ENCODE measurements around the gene BCL7A. TPM values are rescaled to one million over a fixed set of nuclear protein-coding genes. Genes with fewer than 3 reads are reported as not detected.
"Not testable (repeated sequence)": the region's sequence is repeated elsewhere in the genome, so short reads cannot be mapped to it uniquely, and the experiment has no call there.

Gene BCL7A
- total and polyA plus RNA-seq, 4 donors: 1.1 to 6.3 (median 4.5) TPM

- ATAC-seq (ENCODE audit: low FRiP score) (peak; percentile 86), DNase-seq (peak; percentile 83 to 86)
- Histone ChIP-seq H3K36me3 (ENCODE audit: control insufficient read depth in 1 of 2, insufficient read depth in 2 of 2, low read length in 1 of 2) (no peaks in the 10 kb centered on the region), H3K4me3 (ENCODE audit: low read length in 2 of 2) (no peak overlapping the region), H3K27me3 (ENCODE audit: control insufficient read depth in 1 of 2, insufficient read depth in 2 of 2, low read length in 1 of 2) (no peaks in the 10 kb centered on the region), H3K4me1 (ENCODE audit: control insufficient read depth in 1 of 2, insufficient read depth in 2 of 2, low read length in 2 of 2) (no peaks in the 10 kb centered on the region), H3K27ac (ENCODE audit: low read depth in 1 of 2, low read length in 2 of 2) (peak overlapping the region in 1 of 2 donors; percentile 89), H3K9me3 (ENCODE audit: control insufficient read depth, low read length) (no peaks in the 10 kb centered on the region)
- intact Hi-C loops (cut with DNase I): no loop called here
- WGBS, 2 donors: 5 to 9% methylated on average over 10 of the region's 10 CpGs
Observed at GRCh38 chr12:122097927-122098756, 76.5 kb downstream of the BCL7A start.

- Histone ChIP-seq H3K36me3 (ENCODE audit: control insufficient read depth in 1 of 2, insufficient read depth in 2 of 2, low read length in 1 of 2) (no peaks in the 10 kb centered on the region), H3K27ac (ENCODE audit: low read depth in 1 of 2, low read length in 2 of 2) (no peak overlapping the region), H3K9me3 (ENCODE audit: control insufficient read depth, low read length) (no peaks in the 10 kb centered on the region), H3K4me1 (ENCODE audit: control insufficient read depth in 1 of 2, insufficient read depth in 2 of 2, low read length in 2 of 2) (no peaks in the 10 kb centered on the region), H3K27me3 (ENCODE audit: control insufficient read depth in 1 of 2, insufficient read depth in 2 of 2, low read length in 1 of 2) (no peaks in the 10 kb centered on the region), H3K4me3 (ENCODE audit: low read length in 2 of 2) (no peak overlapping the region)
- DNase-seq (no peak), ATAC-seq (ENCODE audit: low FRiP score) (no peak)
- intact Hi-C loops (cut with DNase I): no loop called here
- 95 to 97% methylated on average over 6 of the region's 6 CpGs for WGBS, 2 donors
Observed at GRCh38 chr12:122099280-122099749, 77.6 kb downstream of the BCL7A start.

GRCh38 chr12:122099856-122100255, 78.2 kb downstream of the BCL7A start:
- intact Hi-C loops (cut with DNase I): no loop called here
- ATAC-seq (ENCODE audit: low FRiP score): no peak
- DNase-seq: no peak
- Histone ChIP-seq H3K36me3 (ENCODE audit: control insufficient read depth in 1 of 2, insufficient read depth in 2 of 2, low read length in 1 of 2) (no peaks in the 10 kb centered on the region), H3K27ac (ENCODE audit: low read depth in 1 of 2, low read length in 2 of 2) (no peak overlapping the region), H3K4me3 (ENCODE audit: low read length in 2 of 2) (no peak overlapping the region), H3K27me3 (ENCODE audit: control insufficient read depth in 1 of 2, insufficient read depth in 2 of 2, low read length in 1 of 2) (no peaks in the 10 kb centered on the region), H3K9me3 (ENCODE audit: control insufficient read depth, low read length) (no peaks in the 10 kb centered on the region), H3K4me1 (ENCODE audit: control insufficient read depth in 1 of 2, insufficient read depth in 2 of 2, low read length in 2 of 2) (no peaks in the 10 kb centered on the region)
- WGBS, 2 donors: 84 to 87% methylated on average over 3 of the region's 3 CpGs

GRCh38 chr12:122100568-122100967, 78.9 kb downstream of the BCL7A start:
- Histone ChIP-seq H3K4me1 (ENCODE audit: control insufficient read depth in 1 of 2, insufficient read depth in 2 of 2, low read length in 2 of 2) (no peaks in the 10 kb centered on the region), H3K27me3 (ENCODE audit: control insufficient read depth in 1 of 2, insufficient read depth in 2 of 2, low read length in 1 of 2) (no peaks in the 10 kb centered on the region), H3K27ac (ENCODE audit: low read depth in 1 of 2, low read length in 2 of 2) (no peak overlapping the region), H3K36me3 (ENCODE audit: control insufficient read depth in 1 of 2, insufficient read depth in 2 of 2, low read length in 1 of 2) (no peaks in the 10 kb centered on the region), H3K4me3 (ENCODE audit: low read length in 2 of 2) (no peak overlapping the region), H3K9me3 (ENCODE audit: control insufficient read depth, low read length) (no peaks in the 10 kb centered on the region)
- intact Hi-C loops (cut with DNase I): no loop called here
- DNase-seq (no peak), ATAC-seq (ENCODE audit: low FRiP score) (no peak)
- WGBS, 2 donors: 94 to 95% methylated on average over 1 of the region's 1 CpG

- no peaks in the 10 kb centered on the region for H3K4me1 ChIP-seq (ENCODE audit: control insufficient read depth in 1 of 2, insufficient read depth in 2 of 2, low read length in 2 of 2)
- H3K27me3 ChIP-seq (ENCODE audit: control insufficient read depth in 1 of 2, insufficient read depth in 2 of 2, low read length in 1 of 2): no peaks in the 10 kb centered on the region
- no peak for DNase-seq
- no peaks in the 10 kb centered on the region for H3K36me3 ChIP-seq (ENCODE audit: control insufficient read depth in 1 of 2, insufficient read depth in 2 of 2, low read length in 1 of 2)
- H3K4me3 ChIP-seq (ENCODE audit: low read length in 2 of 2): no peak overlapping the region
- WGBS, 2 donors: 91 to 94% methylated on average over 3 of the region's 3 CpGs
- ATAC-seq (ENCODE audit: low FRiP score): no peak
- H3K27ac ChIP-seq (ENCODE audit: low read depth in 1 of 2, low read length in 2 of 2): no peak overlapping the region
- intact Hi-C loops (cut with DNase I): no loop called here
- H3K9me3 ChIP-seq (ENCODE audit: control insufficient read depth, low read length): no peaks in the 10 kb centered on the region
Observed at GRCh38 chr12:122102331-122102730, 80.6 kb downstream of the BCL7A start.

DNA sequence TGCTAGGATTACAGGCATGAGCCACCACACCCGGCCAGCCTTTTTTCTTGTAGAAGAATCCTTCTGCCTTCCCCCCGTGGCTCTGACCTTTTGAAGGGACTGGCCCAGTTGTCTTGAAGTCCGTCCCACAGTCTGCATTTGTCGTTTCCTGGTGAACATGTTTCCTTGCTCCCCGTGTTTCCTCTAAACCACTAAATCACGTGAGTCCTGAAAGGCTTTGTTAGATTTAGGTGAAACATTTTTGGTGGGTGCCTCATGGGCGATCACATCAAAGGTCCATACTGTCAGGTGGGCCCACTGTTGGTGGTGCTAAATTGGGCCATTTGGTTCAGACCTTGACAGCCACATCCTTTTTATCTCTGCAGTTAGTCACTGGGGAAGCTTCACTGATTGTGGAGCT, 83.2 kb downstream of the BCL7A start:
- Histone ChIP-seq H3K27ac (ENCODE audit: low read depth in 1 of 2, low read length in 2 of 2) (no peak overlapping the region), H3K27me3 (ENCODE audit: control insufficient read depth in 1 of 2, insufficient read depth in 2 of 2, low read length in 1 of 2) (no peaks in the 10 kb centered on the region), H3K36me3 (ENCODE audit: control insufficient read depth in 1 of 2, insufficient read depth in 2 of 2, low read length in 1 of 2) (no peaks in the 10 kb centered on the region), H3K4me3 (ENCODE audit: low read length in 2 of 2) (no peak overlapping the region), H3K9me3 (ENCODE audit: control insufficient read depth, low read length) (no peaks in the 10 kb centered on the region), H3K4me1 (ENCODE audit: control insufficient read depth in 1 of 2, insufficient read depth in 2 of 2, low read length in 2 of 2) (no peaks in the 10 kb centered on the region)
- DNase-seq (no peak), ATAC-seq (ENCODE audit: low FRiP score) (no peak)
- 77 to 84% methylated on average over 7 of the region's 7 CpGs for WGBS, 2 donors
- intact Hi-C loops (cut with DNase I): no loop called here

DNA sequence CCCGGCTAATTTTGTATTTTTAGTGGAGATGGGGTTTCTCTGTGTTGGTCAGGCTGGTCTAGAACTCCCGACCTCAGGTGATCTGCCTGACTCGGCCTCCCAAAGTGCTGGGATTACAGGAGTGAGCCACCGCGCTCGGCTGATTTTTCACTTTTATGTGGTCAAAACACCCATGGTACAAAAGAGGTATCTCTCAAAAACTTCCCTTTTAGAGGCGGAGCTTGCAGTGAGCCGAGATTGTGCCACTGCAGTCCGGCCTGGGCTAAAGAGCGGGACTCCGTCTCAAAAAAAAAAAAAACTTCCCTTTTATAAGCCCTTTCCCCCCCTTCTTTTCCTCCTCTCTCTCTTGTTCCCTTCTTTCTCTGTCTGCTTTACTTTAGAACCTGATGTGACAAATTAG, 83.8 kb downstream of the BCL7A start:
- WGBS, 2 donors: 90 to 92% methylated on average over 11 of the region's 11 CpGs

DNA sequence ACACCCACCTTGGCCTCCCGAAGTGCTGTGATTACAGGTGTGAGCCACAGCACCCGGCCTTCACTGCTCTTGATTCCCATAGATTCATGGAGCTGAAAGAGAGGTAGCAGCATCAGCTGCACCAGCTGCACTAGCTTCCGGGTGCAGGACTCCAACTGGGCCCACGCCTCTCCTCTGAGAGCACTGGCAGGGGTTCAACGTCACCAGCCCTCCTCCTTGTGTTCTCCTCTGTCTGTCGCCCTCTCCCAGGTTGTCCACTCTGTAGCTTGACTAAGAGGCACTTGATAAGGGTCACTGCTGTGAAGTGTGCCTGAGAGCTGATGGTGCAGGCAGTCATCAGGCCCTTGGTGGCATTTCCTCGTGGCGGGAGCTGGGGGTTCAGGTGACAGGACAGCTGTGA, 85.2 kb downstream of the BCL7A start:
- Histone ChIP-seq H3K27me3 (ENCODE audit: control insufficient read depth in 1 of 2, insufficient read depth in 2 of 2, low read length in 1 of 2) (no peaks in the 10 kb centered on the region), H3K27ac (ENCODE audit: low read depth in 1 of 2, low read length in 2 of 2) (no peak overlapping the region), H3K4me1 (ENCODE audit: control insufficient read depth in 1 of 2, insufficient read depth in 2 of 2, low read length in 2 of 2) (no peaks in the 10 kb centered on the region), H3K9me3 (ENCODE audit: control insufficient read depth, low read length) (no peaks in the 10 kb centered on the region), H3K36me3 (ENCODE audit: control insufficient read depth in 1 of 2, insufficient read depth in 2 of 2, low read length in 1 of 2) (no peaks in the 10 kb centered on the region), H3K4me3 (ENCODE audit: low read length in 2 of 2) (no peak overlapping the region)
- DNase-seq (no peak), ATAC-seq (ENCODE audit: low FRiP score) (no peak)
- intact Hi-C loops (cut with DNase I): no loop called here
- WGBS, 2 donors: 78 to 79% methylated on average over 8 of the region's 8 CpGs

More for the DNA sequence above, 83.8 kb downstream of the BCL7A start:
- H3K27ac ChIP-seq (ENCODE audit: low read depth in 1 of 2, low read length in 2 of 2); intact Hi-C loops (cut with DNase I); H3K4me1 ChIP-seq (ENCODE audit: control insufficient read depth in 1 of 2, insufficient read depth in 2 of 2, low read length in 2 of 2); ATAC-seq (ENCODE audit: low FRiP score); H3K4me3 ChIP-seq (ENCODE audit: low read length in 2 of 2); H3K9me3 ChIP-seq (ENCODE audit: control insufficient read depth, low read length); DNase-seq; H3K27me3 ChIP-seq (ENCODE audit: control insufficient read depth in 1 of 2, insufficient read depth in 2 of 2, low read length in 1 of 2); H3K36me3 ChIP-seq (ENCODE audit: control insufficient read depth in 1 of 2, insufficient read depth in 2 of 2, low read length in 1 of 2): not testable (repeated sequence)

- WGBS, 2 donors: 71 to 78% methylated on average over 6 of the region's 6 CpGs
- Histone ChIP-seq H3K27ac (ENCODE audit: low read depth in 1 of 2, low read length in 2 of 2) (no peak overlapping the region), H3K4me3 (ENCODE audit: low read length in 2 of 2) (no peak overlapping the region), H3K27me3 (ENCODE audit: control insufficient read depth in 1 of 2, insufficient read depth in 2 of 2, low read length in 1 of 2) (no peaks in the 10 kb centered on the region), H3K36me3 (ENCODE audit: control insufficient read depth in 1 of 2, insufficient read depth in 2 of 2, low read length in 1 of 2) (no peaks in the 10 kb centered on the region), H3K9me3 (ENCODE audit: control insufficient read depth, low read length) (no peaks in the 10 kb centered on the region), H3K4me1 (ENCODE audit: control insufficient read depth in 1 of 2, insufficient read depth in 2 of 2, low read length in 2 of 2) (no peaks in the 10 kb centered on the region)
- DNase-seq: no peak
- intact Hi-C loops (cut with DNase I): no loop called here
- no peak for ATAC-seq (ENCODE audit: low FRiP score)
Observed at GRCh38 chr12:122107261-122107660, 85.6 kb downstream of the BCL7A start.
